Left ventricle myocardium inferior (tissue), 1 donor: ENCODE data around the gene RINT1. TPM values are rescaled to one million over a fixed set of nuclear protein-coding genes. Genes with fewer than 3 reads are reported as not detected.
"Not testable (repeated sequence)": the region's sequence is repeated elsewhere in the genome, so short reads cannot be mapped to it uniquely, and the experiment has no call there.

Source experiments
- DNase-seq: peaks from one replicate; pipeline ENCODE4 v3.0.0-alpha.2; 2020
- H3K27ac ChIP-seq: fragments of 200-600 bp; replicated peaks from 2 replicates; pipeline ENCODE4 v1.8.0; 2021
- H3K27me3 ChIP-seq: fragments of 200-600 bp; 2 replicates; pipeline ENCODE4 v1.8.0; 2021; ENCODE audit warnings: low read depth
- H3K36me3 ChIP-seq: fragments of 200-600 bp; 2 replicates; pipeline ENCODE4 v1.8.0; 2021
- H3K4me1 ChIP-seq: fragments of 200-600 bp; 2 replicates; pipeline ENCODE4 v1.8.0; 2021
- H3K4me3 ChIP-seq: fragments of 200-600 bp; 2 replicates; pipeline ENCODE4 v1.8.0; 2021; ENCODE audit warnings: mild to moderate bottlenecking, moderate library complexity
- H3K9me3 ChIP-seq: fragments of 200-600 bp; replicated peaks from 2 replicates; pipeline ENCODE4 v1.8.0; 2021
- intact Hi-C: fragments of 100-400 bp; cut with micrococcal nuclease; formaldehyde crosslinking; loops from one replicate; pipeline ENCODE4 v1.11.0; 2022
- total RNA-seq: library from RNA; stranded (reverse); fragmentation: NEBNext Ultra II Directional; extraction: Animal tissue kit (Norgen Biotek cat#: 25700); gene quantifications from one replicate; pipeline ENCODE4 v1.2.1, GENCODE V29; 2021
- TF ChIP-seq, protein P1 (sequence below): fragments of 200-600 bp; IDR thresholded peaks from 2 replicates; pipeline ENCODE4 v1.8.0; 2021; ENCODE audit warnings: antibody characterized with exemption, mild to moderate bottlenecking, borderline replicate concordance
- donor health status: DM: no; HTN: yes; CAD: no; lungs with severe emphysema.

The RINT1 gene
- total RNA-seq, 1 donor from 2014 or later, result 12.9 TPM

DNA sequence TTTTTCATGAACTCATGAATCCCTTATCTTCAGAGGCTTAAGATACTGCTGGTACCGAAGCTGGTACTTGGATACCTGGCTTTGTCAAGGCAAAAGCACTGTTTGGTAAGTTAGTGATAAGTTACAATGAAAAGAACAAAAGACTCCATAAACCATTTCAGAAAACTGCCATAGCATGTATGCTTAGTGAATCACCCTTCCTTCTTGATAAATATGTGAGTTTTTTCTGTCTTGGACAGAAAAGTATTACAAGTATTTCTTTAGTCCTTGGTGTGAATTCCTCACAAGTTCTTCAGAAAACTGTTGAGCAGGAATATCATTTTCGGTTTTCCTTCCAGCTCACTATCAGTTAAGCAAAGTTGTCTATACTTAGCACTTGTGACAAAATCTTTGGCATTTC, 35.5 kb upstream of the RINT1 start:
- Histone ChIP-seq H3K9me3 (no peaks in the 10 kb centered on the region), H3K27me3 (no peaks in the 10 kb centered on the region), H3K4me3 (no peak overlapping the region), H3K36me3 (peaks cover 17% of the 10 kb centered on the region), H3K4me1 (peaks cover 5% of the 10 kb centered on the region), H3K27ac (no peak overlapping the region)
- TF ChIP-seq, protein P1, sequence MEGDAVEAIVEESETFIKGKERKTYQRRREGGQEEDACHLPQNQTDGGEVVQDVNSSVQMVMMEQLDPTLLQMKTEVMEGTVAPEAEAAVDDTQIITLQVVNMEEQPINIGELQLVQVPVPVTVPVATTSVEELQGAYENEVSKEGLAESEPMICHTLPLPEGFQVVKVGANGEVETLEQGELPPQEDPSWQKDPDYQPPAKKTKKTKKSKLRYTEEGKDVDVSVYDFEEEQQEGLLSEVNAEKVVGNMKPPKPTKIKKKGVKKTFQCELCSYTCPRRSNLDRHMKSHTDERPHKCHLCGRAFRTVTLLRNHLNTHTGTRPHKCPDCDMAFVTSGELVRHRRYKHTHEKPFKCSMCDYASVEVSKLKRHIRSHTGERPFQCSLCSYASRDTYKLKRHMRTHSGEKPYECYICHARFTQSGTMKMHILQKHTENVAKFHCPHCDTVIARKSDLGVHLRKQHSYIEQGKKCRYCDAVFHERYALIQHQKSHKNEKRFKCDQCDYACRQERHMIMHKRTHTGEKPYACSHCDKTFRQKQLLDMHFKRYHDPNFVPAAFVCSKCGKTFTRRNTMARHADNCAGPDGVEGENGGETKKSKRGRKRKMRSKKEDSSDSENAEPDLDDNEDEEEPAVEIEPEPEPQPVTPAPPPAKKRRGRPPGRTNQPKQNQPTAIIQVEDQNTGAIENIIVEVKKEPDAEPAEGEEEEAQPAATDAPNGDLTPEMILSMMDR, result no peak
- intact Hi-C loops, result no loop called here
- DNase-seq, result no peak

DNA sequence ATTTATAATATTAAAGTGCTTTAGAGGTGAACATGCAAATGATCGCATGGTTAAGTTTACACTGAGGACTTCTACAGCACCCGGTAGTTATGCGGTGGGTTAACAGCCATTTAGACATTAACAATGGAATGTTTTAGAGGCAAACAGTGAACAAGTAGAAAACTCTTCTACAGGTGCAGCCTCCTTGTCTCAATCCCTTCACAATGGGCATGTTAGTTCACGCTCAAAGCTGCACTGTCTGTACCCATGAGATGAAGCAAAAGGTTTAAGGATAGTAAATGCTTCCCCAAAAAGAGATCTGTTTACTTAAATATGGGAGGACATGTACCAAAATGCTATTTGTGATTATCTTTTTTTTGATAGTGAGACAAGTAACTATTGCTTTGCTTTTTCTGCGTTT, 35.0 kb upstream of the RINT1 start:
- Histone ChIP-seq H3K4me1 (peaks cover 5% of the 10 kb centered on the region), H3K9me3 (no peaks in the 10 kb centered on the region), H3K27me3 (no peaks in the 10 kb centered on the region), H3K4me3 (no peak overlapping the region), H3K27ac (no peak overlapping the region), H3K36me3 (peaks cover 22% of the 10 kb centered on the region)
- TF ChIP-seq, protein P1, result no peak
- no peak for DNase-seq
- intact Hi-C loops, result no loop called here

DNA sequence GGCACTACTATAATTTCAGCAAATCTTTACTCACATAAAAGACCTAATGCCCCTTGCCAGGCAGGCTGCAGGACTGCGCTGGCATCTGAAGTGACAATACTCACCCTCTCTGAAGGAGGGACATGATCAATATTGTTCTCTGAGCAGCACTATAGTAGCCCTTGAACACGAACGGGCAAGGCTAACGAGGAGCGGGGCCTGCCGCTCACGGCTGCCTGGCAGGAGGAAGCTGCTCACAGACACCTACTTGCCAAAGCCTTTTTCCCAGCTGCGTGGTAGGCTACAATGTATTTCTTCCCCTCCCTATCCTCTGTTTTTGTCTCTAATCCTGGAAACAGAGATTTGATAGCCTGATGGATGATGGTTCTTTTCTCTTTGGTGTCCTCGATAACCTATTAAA, 29.8 kb upstream of the RINT1 start:
- no peak overlapping the region for H3K27ac ChIP-seq
- H3K9me3 ChIP-seq, result no peaks in the 10 kb centered on the region
- no peaks in the 10 kb centered on the region for H3K4me1 ChIP-seq
- H3K36me3 ChIP-seq, result peaks cover 56% of the 10 kb centered on the region
- DNase-seq, result no peak
- no peak overlapping the region for H3K4me3 ChIP-seq
- no peaks in the 10 kb centered on the region for H3K27me3 ChIP-seq
- intact Hi-C loops, result no loop called here
- TF ChIP-seq, protein P1, result no peak

DNA sequence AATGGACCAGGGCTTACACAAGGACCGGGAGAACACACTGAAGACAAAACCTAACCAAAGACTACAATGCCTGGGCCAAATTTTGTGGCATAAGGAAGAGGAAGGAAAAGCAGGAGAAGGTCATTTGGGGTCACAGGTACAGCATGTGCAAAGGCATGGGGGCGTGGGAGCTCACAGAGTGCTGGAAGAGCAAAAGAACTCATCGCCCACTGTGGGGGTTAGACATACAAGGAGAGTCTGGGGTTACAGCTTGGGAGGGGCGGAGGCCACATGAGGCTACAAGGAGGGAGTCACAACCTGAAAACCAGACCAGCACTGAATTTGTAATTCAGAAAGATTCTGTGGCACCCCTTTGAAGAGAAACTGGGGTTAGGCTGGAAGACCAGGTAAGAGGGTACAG, 19.6 kb upstream of the RINT1 start:
- Histone ChIP-seq H3K4me1 (no peaks in the 10 kb centered on the region), H3K36me3 (peaks cover 8% of the 10 kb centered on the region), H3K9me3 (no peaks in the 10 kb centered on the region), H3K4me3 (no peak overlapping the region), H3K27me3 (no peaks in the 10 kb centered on the region), H3K27ac (no peak overlapping the region)
- intact Hi-C loops, result no loop called here
- TF ChIP-seq, protein P1, result no peak
- no peak for DNase-seq

DNA sequence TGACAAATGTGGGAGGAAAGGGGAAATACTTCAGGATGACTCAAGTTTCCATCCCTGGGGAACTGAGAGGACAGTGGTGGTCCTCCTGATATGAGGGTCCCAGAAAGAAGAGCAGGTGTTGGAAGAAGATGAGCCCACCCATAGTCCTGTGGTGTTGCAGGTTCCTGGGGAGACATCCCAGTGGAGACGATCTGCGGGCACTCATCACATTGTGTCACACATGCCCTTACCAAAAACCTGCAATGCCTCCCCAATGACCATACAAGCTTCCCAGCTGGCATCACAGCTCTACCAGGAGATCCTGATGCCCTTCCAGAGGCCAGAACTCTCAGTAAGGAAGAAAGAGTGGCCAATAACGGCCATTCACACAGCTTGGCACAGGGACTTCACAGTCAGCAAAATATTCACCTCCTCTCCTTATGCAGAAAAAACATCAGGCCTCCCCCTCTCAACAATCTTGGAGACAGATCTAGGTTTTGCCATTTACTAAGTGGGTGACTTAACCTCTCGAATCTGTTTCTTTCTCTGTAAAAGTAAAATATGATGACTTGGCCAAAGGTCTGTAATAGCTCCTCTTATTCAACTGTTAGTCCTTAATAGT, 19.0 kb upstream of the RINT1 start:
- TF ChIP-seq, protein P1, result no peak
- intact Hi-C loops, result no loop called here

DNA sequence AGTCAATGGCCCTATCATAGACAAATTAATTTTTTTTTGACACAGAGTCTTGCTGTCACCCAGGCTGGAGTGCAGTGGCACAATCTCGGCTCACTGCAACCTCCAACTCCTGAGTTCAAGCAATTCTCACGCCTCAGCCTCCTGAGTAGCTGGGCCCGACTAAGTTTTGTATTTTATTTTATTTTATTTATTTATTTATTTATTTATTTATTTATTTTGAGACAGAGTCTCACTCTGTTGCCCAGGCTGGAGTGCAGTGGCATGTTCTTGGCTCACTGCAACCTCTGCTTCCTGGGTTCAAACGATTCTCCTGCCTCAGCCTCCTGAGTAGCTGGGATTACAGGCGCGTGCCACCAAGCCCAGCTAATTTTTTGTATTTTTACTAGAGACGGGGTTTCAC, 16.4 kb upstream of the RINT1 start:
- H3K27me3 ChIP-seq, H3K27ac ChIP-seq, DNase-seq, H3K4me3 ChIP-seq, H3K36me3 ChIP-seq, intact Hi-C loops, H3K9me3 ChIP-seq, H3K4me1 ChIP-seq: not testable (repeated sequence)

More for the DNA sequence above, 19.0 kb upstream of the RINT1 start:
- no peaks in the 10 kb centered on the region for H3K27me3 ChIP-seq
- DNase-seq, result no peak
- peaks cover 2% of the 10 kb centered on the region for H3K36me3 ChIP-seq
- H3K4me1 ChIP-seq, result no peaks in the 10 kb centered on the region
- H3K27ac ChIP-seq, result no peak overlapping the region
- no peaks in the 10 kb centered on the region for H3K9me3 ChIP-seq
- no peak overlapping the region for H3K4me3 ChIP-seq
